NOMO-1 treated with dmso at 0.1 percent for 144 hours (cell line): ENCODE data around the gene DARS1.
"Not testable (repeated sequence)": the region's sequence is repeated elsewhere in the genome, so short reads cannot be mapped to it uniquely, and the experiment has no call there.

Experiments
- DNase-seq: peaks from one replicate; lab custom pipeline; 2025; ENCODE audit not compliant: unreplicated experiment; lab: John Stamatoyannopoulos, UW

The DARS1 gene

DNA sequence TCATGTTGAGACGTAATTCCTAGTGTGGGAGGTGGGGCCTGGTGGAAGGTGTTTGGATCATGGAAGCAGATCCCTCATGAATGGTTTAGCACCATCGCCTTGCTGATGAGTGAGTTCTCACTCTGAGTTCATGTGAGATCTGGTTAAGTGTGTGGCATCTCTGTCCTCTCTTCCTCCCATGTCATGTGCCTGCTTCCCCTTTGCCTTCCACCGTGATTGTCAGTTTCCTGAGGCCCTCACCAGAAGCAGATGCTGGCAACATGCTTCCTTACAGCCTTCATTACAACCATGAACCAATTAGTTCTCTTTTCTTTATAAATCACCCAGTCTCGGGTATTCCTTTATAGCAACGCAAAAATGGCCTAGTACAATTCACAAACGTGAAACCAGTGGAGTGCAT lies 94.6 kb downstream of the DARS1 start:
- peak; percentile 70 for DNase-seq

DNA sequence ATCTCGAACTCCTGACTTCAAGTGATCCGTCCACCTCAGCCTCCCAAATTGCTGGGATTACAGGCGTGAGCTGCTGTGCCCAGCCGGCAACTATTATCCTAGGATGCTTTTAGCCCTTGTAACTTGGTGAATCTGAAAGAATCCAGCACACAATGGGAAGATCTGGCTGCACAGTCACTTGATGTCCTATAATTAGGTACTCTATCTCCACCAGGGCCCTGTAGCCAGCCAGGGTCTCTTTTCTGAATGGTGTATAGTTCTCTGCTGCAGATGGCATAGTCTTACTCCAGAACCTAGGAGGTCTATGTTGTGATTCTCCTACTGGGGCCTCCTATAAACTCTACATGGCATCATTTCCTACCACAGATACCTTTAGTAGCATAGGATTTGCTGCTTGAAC lies 95.3 kb downstream of the DARS1 start:
- no peak for DNase-seq

DNA sequence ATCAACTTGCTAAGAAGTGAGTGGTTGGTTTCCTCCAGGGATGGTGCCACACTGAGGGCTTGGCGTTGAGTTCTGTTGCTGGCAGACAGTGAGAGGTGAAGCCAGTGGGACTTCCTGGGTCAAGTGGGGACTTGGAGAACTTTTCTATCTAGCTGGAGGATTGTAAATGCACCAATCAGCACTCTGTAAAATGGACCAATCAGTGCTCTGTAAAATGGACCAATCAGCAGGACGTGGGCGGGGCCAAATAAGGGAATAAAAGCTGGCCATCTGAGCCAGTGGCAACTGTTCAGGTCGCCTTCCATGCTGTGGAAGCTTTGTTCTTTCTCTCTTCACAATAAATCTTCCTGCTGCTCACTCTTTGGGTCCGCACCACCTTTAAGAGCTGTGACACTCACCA lies 96.8 kb downstream of the DARS1 start:
- not testable (repeated sequence) for DNase-seq

DNA sequence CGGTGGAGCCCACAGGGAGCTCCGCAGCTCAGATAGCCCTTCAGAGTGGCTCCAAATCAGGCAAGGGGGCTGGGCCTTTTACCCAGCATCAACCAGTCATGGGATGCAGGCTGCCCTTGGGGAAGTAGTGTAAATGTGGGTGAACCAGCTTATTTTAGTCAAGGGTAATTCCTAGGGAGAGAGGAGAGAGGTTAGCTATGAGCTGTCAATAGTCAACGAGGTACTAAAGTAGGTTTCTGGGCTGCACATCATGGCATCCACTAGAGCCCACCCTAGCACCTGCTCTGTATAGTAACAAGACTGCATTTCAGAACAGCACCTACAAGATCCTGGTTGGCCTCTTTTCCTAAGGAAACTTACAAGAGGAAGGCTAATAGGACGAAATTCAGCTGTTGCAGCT lies 99.7 kb downstream of the DARS1 start:
- no peak for DNase-seq

DNA sequence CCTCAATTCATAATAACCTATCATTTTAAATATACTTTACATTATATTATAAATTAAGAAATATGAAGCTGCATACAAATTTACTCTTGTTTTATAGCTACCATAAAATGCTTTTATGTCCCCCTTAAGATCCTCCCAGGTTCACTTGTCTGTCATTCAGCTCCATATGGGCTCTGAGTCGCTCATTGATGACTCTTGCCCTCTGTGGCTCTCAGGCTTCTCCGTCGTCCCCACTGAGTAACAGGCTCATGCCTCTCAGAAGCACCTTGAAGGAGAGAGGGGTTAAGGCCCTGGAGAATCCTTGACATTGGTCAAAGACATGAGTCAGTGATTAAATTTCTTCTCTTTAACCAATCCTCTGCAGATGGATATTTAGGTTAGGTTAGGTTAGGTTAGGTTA lies 103.0 kb downstream of the DARS1 start:
- no peak for DNase-seq

DNA sequence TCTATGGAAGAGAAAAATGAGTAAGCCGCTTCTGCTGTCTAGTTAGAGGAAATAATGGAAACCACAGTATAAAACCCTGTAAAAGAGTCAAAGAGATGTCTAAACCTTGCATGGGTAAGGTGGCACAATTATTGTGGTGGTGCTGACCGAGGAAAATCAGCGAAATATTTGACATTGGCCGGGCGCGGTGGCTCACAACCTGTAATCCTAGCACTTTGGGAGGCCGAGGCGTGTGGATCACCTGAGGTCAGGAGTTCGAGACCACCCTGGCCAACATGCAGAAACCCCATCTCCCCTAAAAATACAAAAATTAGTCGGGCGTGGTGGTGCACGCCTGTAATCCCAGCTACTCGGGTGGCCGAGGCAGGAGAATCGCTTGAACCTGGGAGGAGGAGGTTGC lies 108.7 kb downstream of the DARS1 start:
- not testable (repeated sequence) for DNase-seq

DNA sequence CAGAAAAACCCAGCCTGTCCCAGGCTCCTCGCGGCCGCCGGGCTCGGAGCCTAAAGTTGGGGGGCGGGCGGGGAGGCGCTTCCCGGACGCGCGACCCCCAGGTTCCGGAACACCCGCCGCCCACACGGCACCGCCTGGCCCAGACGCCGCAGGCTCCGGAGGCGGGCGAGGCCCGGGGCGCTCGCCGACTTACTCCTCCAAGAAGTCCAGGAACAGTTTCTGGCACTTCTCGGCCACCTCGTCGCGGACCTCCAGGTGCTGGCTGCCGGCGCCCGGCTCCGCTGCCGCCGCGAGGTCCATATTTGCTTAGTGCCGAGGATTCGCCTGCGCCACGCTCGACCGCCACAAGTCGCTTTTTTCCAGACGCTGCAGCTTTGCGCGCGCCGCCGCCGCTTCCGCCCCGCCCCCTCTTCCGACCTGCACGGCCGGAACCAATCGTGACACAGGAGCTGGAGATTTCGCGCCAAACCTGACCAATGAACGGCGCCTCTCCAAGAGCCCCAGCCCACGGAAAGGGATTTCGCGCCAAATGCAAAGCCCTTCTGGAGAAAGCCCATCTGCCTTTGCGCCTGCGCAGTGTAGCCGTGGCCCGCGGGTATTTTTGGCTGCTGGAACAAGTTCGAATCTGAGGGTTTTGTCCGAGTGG lies 109.2 kb downstream of the DARS1 start, which contains the start of gene MCM6:
Gene MCM6 (minus strand): TSS at position 378 of the 646 bp plus-strand sequence. CDS start 78 bp downstream, at position 300.
- DNase-seq = peak; percentile 96

DNA sequence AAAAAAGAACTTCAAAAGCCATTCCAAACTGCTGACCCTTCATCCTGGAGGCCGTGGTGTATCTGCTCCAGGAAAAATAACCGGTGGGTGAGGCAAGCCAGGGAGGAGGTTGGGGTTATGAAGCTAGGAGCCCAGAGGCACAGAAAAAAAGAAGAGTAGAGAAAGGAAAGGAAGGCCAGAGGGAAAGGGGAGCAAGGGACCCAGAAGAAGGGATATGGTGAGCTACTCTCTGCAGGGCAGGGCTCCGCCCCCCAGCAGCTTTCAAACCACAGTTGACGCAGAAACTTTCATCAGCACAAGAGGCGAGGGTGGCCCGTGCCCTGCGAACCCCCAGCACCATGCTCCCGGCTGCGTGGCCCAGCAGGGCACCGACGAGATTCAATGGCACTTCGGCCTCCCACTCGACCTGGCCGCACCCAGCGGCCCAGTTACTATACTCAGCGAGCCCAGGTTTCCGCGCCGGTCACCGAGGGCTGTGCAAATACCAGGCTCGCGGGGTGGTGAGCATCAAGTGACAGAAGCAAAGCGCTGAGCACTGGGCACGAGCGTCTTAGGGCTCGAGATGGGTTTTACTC lies 109.8 kb downstream of the DARS1 start:
- DNase-seq = peak; percentile 21

DNA sequence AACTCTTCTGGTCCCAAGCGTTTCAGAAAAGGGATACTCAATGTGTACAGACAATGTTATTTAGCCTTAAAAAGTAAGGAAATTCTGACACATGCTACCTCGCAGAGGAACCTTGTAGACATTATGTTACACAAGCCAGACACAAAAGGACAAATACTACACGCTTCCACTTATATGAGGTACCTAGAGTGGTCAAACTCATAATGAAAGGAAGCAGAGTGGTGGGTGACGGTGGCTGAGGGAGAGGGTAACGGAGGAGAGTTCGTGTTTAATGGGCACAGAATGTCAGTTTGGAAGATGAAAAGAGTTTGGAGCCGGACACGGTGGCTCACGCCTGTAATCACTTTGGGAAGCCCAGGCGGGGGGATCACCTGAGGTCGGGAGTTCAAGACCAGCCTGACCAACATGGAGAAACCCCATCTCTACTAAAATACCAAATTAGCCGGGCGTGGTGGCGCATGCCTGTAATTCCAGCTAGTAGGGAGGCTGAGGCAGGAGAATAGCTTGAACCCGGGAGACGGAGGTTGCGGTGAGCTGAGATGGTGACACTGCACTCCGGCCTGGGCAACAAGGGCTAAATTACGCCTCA lies 110.6 kb downstream of the DARS1 start:
- DNase-seq = no peak

DNA sequence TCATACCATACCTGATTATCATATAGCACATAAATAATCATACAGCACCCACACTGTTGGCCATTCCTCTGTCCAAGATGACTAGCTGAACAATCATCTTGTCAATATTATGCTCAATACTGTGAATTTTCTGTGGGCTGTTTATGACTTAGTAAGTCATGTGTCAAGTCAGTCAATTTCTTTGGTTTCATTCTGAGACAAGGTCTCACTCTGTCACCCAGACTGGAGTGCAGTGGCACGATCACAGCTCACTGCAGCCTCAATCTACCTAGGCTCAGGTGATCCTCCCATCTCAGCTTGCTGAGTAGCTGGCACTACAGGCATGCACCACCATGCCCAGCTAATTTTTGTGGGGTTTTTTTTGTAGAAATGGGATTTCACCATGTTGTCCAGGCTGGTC lies 114.9 kb downstream of the DARS1 start:
- no peak for DNase-seq

DNA sequence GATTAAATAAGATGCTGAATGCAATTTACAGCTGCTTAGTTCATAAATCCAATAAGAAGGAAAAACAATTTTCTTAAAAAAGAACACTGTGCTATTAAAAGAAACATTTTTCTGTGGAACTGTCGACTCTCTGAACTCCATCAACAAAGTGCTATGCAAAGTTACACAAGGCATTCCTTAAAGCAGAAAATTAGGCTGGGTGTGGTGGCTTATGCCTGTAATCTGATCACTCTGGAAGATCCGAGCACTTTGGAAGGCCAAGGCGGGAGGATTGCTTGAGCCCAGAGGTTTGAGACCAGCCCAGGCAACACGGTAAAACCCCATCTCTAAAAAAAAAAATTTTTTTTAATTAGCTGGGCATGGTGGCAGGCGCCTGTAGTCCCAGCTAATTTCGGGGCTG lies 122.2 kb downstream of the DARS1 start:
- no peak for DNase-seq

DNA sequence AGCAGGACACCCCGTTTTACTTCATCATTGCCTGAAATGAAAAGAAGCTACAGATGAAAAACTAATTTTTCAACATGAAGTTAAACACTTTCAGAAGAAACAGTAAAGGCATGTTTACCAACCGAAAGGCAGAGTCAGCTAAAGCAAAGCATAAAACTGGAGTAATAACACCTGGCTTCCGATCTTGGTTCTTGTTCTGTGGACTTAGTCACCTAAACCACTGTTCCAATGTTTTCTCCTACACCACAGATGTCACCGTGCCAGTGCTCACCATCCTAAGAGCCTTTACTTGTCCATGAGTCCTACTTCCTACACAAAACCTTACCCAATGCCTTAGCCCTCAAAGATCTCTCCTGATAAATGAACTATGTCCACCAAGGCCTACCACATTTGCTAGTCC lies 122.7 kb downstream of the DARS1 start:
- DNase-seq = no peak
